ENCODE data around the gene WASHC3.

DNA sequence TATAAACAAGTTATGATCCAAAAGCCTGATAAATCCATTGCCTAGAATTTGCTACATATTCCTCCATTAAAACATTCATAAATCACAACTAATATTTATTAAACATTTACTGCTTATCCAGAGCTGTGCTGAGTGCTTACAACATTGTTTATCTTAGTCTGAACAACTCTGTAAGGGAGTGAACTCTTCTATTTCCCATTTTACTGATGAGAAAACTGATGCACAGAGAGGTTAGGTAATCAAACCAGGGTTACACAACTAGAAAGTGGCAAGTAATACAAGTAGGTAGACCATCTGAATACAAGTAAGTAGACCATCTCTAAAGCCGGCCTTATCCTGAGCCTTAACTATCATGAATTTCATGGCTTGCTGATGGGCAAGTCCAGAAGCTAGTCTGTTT, 39.5 kb downstream of the WASHC3 start:
- TF ChIP-seq, protein P1, sequence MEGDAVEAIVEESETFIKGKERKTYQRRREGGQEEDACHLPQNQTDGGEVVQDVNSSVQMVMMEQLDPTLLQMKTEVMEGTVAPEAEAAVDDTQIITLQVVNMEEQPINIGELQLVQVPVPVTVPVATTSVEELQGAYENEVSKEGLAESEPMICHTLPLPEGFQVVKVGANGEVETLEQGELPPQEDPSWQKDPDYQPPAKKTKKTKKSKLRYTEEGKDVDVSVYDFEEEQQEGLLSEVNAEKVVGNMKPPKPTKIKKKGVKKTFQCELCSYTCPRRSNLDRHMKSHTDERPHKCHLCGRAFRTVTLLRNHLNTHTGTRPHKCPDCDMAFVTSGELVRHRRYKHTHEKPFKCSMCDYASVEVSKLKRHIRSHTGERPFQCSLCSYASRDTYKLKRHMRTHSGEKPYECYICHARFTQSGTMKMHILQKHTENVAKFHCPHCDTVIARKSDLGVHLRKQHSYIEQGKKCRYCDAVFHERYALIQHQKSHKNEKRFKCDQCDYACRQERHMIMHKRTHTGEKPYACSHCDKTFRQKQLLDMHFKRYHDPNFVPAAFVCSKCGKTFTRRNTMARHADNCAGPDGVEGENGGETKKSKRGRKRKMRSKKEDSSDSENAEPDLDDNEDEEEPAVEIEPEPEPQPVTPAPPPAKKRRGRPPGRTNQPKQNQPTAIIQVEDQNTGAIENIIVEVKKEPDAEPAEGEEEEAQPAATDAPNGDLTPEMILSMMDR (IDR thresholded peaks at IDR 0.05) = no peak
- TF ChIP-seq POLR2A (IDR thresholded peaks at IDR 0.05) (no peak), EP300 (IDR thresholded peaks at IDR 0.05) (no peak)
